ENCODE data around the gene SYNDIG1. TPM values are rescaled to one million over a fixed set of nuclear protein-coding genes. Genes with fewer than 3 reads are reported as not detected.

Gene SYNDIG1
- total RNA-seq, 2 experiments from 2014 or later: not detected

DNA sequence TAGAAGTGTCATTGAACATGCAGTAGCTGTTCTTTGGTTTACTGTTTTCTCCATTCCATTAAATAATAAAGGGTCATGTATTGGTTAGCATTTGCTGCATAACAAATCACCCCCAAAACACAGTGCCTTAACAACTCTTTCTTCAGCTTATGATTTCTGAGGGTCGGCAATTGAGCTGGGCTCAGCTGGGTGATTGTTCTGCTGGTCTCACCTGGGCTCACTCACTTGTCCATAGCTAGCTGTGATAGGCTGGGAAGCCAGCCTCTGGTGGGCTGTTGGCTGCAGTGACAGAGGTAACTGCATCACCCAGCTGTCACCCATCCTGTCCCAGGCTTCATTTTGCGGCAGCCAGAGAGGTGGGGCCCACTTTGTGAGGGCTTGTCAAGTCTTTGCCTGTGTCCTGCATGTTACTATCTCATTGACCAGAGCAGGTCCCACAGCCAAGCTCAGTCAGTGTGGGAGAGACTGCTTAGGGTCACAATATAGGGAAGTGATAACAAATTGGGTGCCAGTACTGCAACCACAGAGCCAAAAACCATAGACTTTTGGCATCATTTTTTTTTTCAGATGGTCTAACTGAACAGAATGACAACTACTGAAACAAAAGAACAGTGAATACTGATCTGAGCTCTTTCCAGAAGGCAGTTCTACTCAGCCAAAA, 76.9 kb downstream of the SYNDIG1 start:
- no peak for DNase-seq
- Mint-ChIP-seq H3K4me1 (ENCODE audit: low read depth) (no peaks in the 10 kb centered on the region), H3K27ac (no peak overlapping the region), H3K27me3 (no peaks in the 10 kb centered on the region), H3K4me3 (no peak overlapping the region), H3K36me3 (ENCODE audit: low read depth) (no peaks in the 10 kb centered on the region), H3K9me3 (no peaks in the 10 kb centered on the region)
- Histone ChIP-seq H3K4me1 (ENCODE audit: insufficient read depth, low read length) (no peaks in the 10 kb centered on the region), H3K4me3 (ENCODE audit: low read length) (no peak overlapping the region), H3K36me3 (ENCODE audit: insufficient read depth, low read length) (no peaks in the 10 kb centered on the region), H3K9me3 (ENCODE audit: control insufficient read depth in 1 of 2, insufficient read depth in 1 of 2, low read length in 2 of 2) (peaks cover 0 to 10% of the 10 kb centered on the region in 2 experiments), H3K27ac (ENCODE audit: low read depth in 1 of 2, low read length in 2 of 2) (no peak overlapping the region), H3K27me3 (ENCODE audit: control insufficient read depth in 1 of 2, insufficient read depth in 2 of 2, low read length in 2 of 2) (peaks cover 0 to 6% of the 10 kb centered on the region in 2 experiments)
- TF ChIP-seq, protein P1, sequence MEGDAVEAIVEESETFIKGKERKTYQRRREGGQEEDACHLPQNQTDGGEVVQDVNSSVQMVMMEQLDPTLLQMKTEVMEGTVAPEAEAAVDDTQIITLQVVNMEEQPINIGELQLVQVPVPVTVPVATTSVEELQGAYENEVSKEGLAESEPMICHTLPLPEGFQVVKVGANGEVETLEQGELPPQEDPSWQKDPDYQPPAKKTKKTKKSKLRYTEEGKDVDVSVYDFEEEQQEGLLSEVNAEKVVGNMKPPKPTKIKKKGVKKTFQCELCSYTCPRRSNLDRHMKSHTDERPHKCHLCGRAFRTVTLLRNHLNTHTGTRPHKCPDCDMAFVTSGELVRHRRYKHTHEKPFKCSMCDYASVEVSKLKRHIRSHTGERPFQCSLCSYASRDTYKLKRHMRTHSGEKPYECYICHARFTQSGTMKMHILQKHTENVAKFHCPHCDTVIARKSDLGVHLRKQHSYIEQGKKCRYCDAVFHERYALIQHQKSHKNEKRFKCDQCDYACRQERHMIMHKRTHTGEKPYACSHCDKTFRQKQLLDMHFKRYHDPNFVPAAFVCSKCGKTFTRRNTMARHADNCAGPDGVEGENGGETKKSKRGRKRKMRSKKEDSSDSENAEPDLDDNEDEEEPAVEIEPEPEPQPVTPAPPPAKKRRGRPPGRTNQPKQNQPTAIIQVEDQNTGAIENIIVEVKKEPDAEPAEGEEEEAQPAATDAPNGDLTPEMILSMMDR (IDR thresholded peaks at IDR 0.05): no peak
- intact Hi-C loops (cut with DNase I, micrococcal nuclease): no loop called here
- ChIA-PET CTCF (no interaction called here), POLR2A (no interaction called here)
- ATAC-seq (ENCODE audit: poor library complexity): no peak

DNA sequence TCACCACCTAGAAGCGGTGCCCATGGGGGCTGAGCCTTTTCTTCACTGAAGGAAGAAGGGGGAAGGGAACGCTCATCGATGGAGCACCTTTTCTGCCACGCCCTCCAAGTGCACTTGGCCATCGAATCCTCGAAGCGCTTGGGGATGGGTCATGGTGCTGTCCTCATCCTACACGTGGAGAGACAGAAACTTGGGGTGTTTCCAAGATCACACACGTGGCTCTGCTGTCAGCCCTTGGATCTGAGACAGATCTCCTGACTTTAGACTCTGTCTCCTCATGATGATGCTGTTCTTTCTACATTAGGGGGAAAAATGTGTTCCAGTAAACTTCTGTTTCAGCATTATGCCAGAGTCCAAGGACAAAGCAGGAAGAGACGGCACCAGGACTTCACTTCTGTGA, 78.5 kb downstream of the SYNDIG1 start:
- Histone ChIP-seq H3K4me1 (ENCODE audit: insufficient read depth, low read length) (no peaks in the 10 kb centered on the region), H3K9me3 (ENCODE audit: control insufficient read depth in 1 of 2, insufficient read depth in 1 of 2, low read length in 2 of 2) (peaks cover 0 to 10% of the 10 kb centered on the region in 2 experiments), H3K4me3 (ENCODE audit: low read length) (no peak overlapping the region), H3K36me3 (ENCODE audit: insufficient read depth, low read length) (no peaks in the 10 kb centered on the region), H3K27me3 (ENCODE audit: control insufficient read depth in 1 of 2, insufficient read depth in 2 of 2, low read length in 2 of 2) (no peaks in the 10 kb centered on the region), H3K27ac (ENCODE audit: low read depth in 1 of 2, low read length in 2 of 2) (no peak overlapping the region)
- Mint-ChIP-seq H3K4me1 (ENCODE audit: low read depth) (no peaks in the 10 kb centered on the region), H3K4me3 (no peak overlapping the region), H3K27ac (no peak overlapping the region), H3K27me3 (no peaks in the 10 kb centered on the region), H3K9me3 (no peaks in the 10 kb centered on the region), H3K36me3 (ENCODE audit: low read depth) (no peaks in the 10 kb centered on the region)
- ChIA-PET POLR2A (no interaction called here), CTCF (no interaction called here)
- ATAC-seq (ENCODE audit: poor library complexity): no peak
- no peak for DNase-seq
- TF ChIP-seq, protein P1 (IDR thresholded peaks at IDR 0.05): no peak
- intact Hi-C loops (cut with DNase I, micrococcal nuclease): no loop called here

DNA sequence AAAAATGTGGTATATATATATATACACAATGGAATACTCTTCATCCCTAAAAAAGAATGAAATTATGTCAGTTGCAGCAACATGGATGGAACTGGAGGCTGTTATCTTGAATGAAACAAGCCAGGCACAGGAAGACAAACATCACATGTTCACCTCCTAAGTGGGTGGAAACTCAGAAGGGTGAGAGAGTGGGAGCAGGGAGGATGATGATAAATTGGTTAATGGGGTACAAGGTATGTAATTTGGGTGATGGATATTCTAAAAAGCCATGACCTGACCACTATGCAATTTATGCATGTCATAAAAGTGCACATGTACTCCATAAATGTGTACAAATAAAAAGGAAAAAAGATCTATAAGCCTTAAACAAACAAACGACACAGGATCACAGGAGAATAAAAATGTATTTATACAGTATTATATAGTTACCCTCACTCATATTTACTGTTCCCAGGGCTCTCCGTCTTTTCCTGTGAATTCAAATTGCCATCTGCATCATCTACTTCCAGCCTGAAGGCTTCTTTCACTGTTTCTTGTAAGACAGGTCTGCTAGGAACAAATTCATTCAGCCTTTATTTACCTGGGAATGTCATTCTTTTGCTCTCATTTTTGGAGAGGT, 89.8 kb downstream of the SYNDIG1 start:
- H3K4me3 ChIP-seq (ENCODE audit: low read length): no peak overlapping the region
- H3K9me3 ChIP-seq (ENCODE audit: control insufficient read depth in 1 of 2, insufficient read depth in 1 of 2, low read length in 2 of 2): peaks cover 0 to 15% of the 10 kb centered on the region in 2 experiments
- H3K4me3 Mint-ChIP-seq: no peak overlapping the region
- no peaks in the 10 kb centered on the region for H3K36me3 Mint-ChIP-seq (ENCODE audit: low read depth)
- no peaks in the 10 kb centered on the region for H3K4me1 Mint-ChIP-seq (ENCODE audit: low read depth)
- no peak for ATAC-seq (ENCODE audit: poor library complexity)
- H3K4me1 ChIP-seq (ENCODE audit: insufficient read depth, low read length): no peaks in the 10 kb centered on the region
- no peaks in the 10 kb centered on the region for H3K36me3 ChIP-seq (ENCODE audit: insufficient read depth, low read length)
- H3K9me3 Mint-ChIP-seq: peaks cover 7% of the 10 kb centered on the region
- no peak overlapping the region for H3K27ac Mint-ChIP-seq
- H3K27me3 ChIP-seq (ENCODE audit: control insufficient read depth in 1 of 2, insufficient read depth in 2 of 2, low read length in 2 of 2): no peaks in the 10 kb centered on the region
- ChIA-PET CTCF (interaction anchor here (0.7 kb wide), 1 partner anchor 22 kb away, joined by 3 read pairs; no protein-coding TSS in a partner anchor), POLR2A (no interaction called here)
- H3K27ac ChIP-seq (ENCODE audit: low read depth in 1 of 2, low read length in 2 of 2): no peak overlapping the region
- no peaks in the 10 kb centered on the region for H3K27me3 Mint-ChIP-seq
- DNase-seq: no peak
- intact Hi-C loops (cut with DNase I, micrococcal nuclease): no loop called here
- TF ChIP-seq, protein P1 (IDR thresholded peaks at IDR 0.05): no peak
